HepG2 (cell line): ENCODE results near the gene TARM1. TPM values are rescaled to one million over a fixed set of nuclear protein-coding genes. Genes with fewer than 3 reads are reported as not detected.
A peak's percentile ranks its signal among the peaks of the same experiment; 100 is the strongest.

Experiments
- DPF2 ChIP-seq: sonication (generic); formaldehyde crosslinking; IDR thresholded peaks from 2 replicates; pipeline ENCODE4 v1.4.0; 2020; ENCODE audit warnings: mild to moderate bottlenecking, low read depth, missing genetic modification reagents, borderline replicate concordance
- FOXJ3 ChIP-seq: sonication (generic); formaldehyde crosslinking; IDR thresholded peaks from 2 replicates; pipeline ENCODE4 v1.4.0; 2020; ENCODE audit warnings: missing genetic modification reagents, mild to moderate bottlenecking, borderline replicate concordance
- KDM6A ChIP-seq: IDR thresholded peaks from 2 replicates; pipeline ENCODE4 v1.6.1; 2016; ENCODE audit warnings: low read depth
- MAFF ChIP-seq: IDR thresholded peaks from 2 replicates; pipeline ENCODE4 v1.6.1; 2011; ENCODE audit warnings: low read depth, low read length, improper control_type of control experiment
- MIXL1 ChIP-seq: IDR thresholded peaks from 2 replicates; pipeline ENCODE4 v1.6.1; 2016
- PCBP2 ChIP-seq: fragments of 200-400 bp; formaldehyde crosslinking; optimal IDR thresholded peaks from 2 replicates; pipeline ENCODE3; 2018; ENCODE audit warnings: low read length, low read depth; ENCODE audit not compliant: poor library complexity, severe bottlenecking
- POLR2AphosphoS2 ChIP-seq: IDR thresholded peaks from 2 replicates; pipeline ENCODE4 v1.6.1; 2011; ENCODE audit warnings: low read depth, low read length, improper control_type of control experiment
- RFX3 ChIP-seq: IDR thresholded peaks from 2 replicates; pipeline ENCODE4 v1.6.1; 2016; ENCODE audit warnings: missing biosample characterization, missing genetic modification reagents
- SIX1 ChIP-seq: sonication (generic); formaldehyde crosslinking; IDR thresholded peaks from 2 replicates; pipeline ENCODE4 v1.4.0; 2020; ENCODE audit warnings: missing genetic modification reagents, borderline replicate concordance
- SMAD3 ChIP-seq: sonication (generic); formaldehyde crosslinking; IDR thresholded peaks from 2 replicates; pipeline ENCODE4 v1.4.0; 2020; ENCODE audit warnings: missing genetic modification reagents
- SMAD9 ChIP-seq: sonication (generic); formaldehyde crosslinking; IDR thresholded peaks from 2 replicates; pipeline ENCODE4 v1.5.1; 2020; ENCODE audit warnings: mild to moderate bottlenecking, missing genetic modification reagents
- ZBTB3 ChIP-seq: sonication (generic); formaldehyde crosslinking; IDR thresholded peaks from 2 replicates; pipeline ENCODE4 v1.4.0; 2020; ENCODE audit warnings: low read depth, mild to moderate bottlenecking, moderate library complexity, missing genetic modification reagents, borderline replicate concordance
- ZMYM2 ChIP-seq: sonication (generic); formaldehyde crosslinking; IDR thresholded peaks from 2 replicates; pipeline ENCODE4 v1.8.0; 2022; ENCODE audit warnings: mild to moderate bottlenecking, missing genetic modification reagents
- ZNF17 ChIP-seq: sonication (generic); formaldehyde crosslinking; IDR thresholded peaks from 2 replicates; pipeline ENCODE4 v1.5.0; 2020; ENCODE audit warnings: mild to moderate bottlenecking, missing genetic modification reagents
- ZNF260 ChIP-seq: sonication (generic); formaldehyde crosslinking; IDR thresholded peaks from 2 replicates; pipeline ENCODE4 v1.4.0; 2020; ENCODE audit warnings: missing genetic modification reagents, low read depth, mild to moderate bottlenecking, borderline replicate concordance
- ZNF281 ChIP-seq: sonication (generic); formaldehyde crosslinking; IDR thresholded peaks from 2 replicates; pipeline ENCODE4 v1.4.0; 2020; ENCODE audit warnings: missing genetic modification reagents, borderline replicate concordance
- ZNF362 ChIP-seq: sonication (generic); formaldehyde crosslinking; IDR thresholded peaks from 2 replicates; pipeline ENCODE4 v1.4.0; 2020; ENCODE audit warnings: missing genetic modification reagents, mild to moderate bottlenecking, borderline replicate concordance
- ZNF430 ChIP-seq: sonication (generic); formaldehyde crosslinking; IDR thresholded peaks from 2 replicates; pipeline ENCODE4 v1.9.0; 2021; ENCODE audit warnings: mild to moderate bottlenecking, missing genetic modification reagents
- ZNF562 ChIP-seq: sonication (generic); formaldehyde crosslinking; IDR thresholded peaks from 2 replicates; pipeline ENCODE4 v1.8.0; 2022; ENCODE audit warnings: missing genetic modification reagents, borderline replicate concordance
- ZNF75D ChIP-seq: sonication (generic); formaldehyde crosslinking; IDR thresholded peaks from 2 replicates; pipeline ENCODE4 v1.8.1; 2023; ENCODE audit warnings: missing genetic modification reagents, mild to moderate bottlenecking, borderline replicate concordance
- ZNF768 ChIP-seq: sonication (generic); formaldehyde crosslinking; IDR thresholded peaks from 2 replicates; pipeline ENCODE4 v1.4.0; 2020; ENCODE audit warnings: missing genetic modification reagents
- polyA plus RNA-seq, 8 experiments: library from polyadenylated mRNA; depleted of rRNA in 3 of 8; stranded (reverse) in 7 of 8; unstranded in 1 of 8; fragments of >200 nt; fragmentation: Illumina TruSeq in 4 of 8; extraction: Trizol in 4 of 8; gene quantifications; 2 replicates each; pipeline versions ENCODE4 v1.2.1 to v1.2.3, GENCODE V29; 2011 to 2016; ENCODE audit warnings: low read depth in 4 of 8, missing spikeins in 1 of 8, mixed read lengths in 1 of 8; ENCODE audit not compliant: insufficient read depth in 1 of 8
- total RNA-seq, 5 experiments: library from RNA; depleted of rRNA; stranded (reverse); fragments of >200 nt; fragmentation: Illumina TruSeq; extraction: Trizol; gene quantifications; 2 replicates each; pipeline ENCODE4 v1.2.3, GENCODE V29; 2016; ENCODE audit warnings: low read depth in 1 of 5
- TF ChIP-seq, protein P1 (sequence below): sonication (generic); formaldehyde crosslinking; conservative IDR thresholded peaks from 2 replicates; pipeline ENCODE4 v1.8.0; 2022; ENCODE audit warnings: missing genetic modification reagents
- TF ChIP-seq, protein P2 (sequence below): sonication (generic); formaldehyde crosslinking; IDR thresholded peaks from 2 replicates; pipeline ENCODE4 v1.8.0; 2022; ENCODE audit warnings: missing genetic modification reagents, mild to moderate bottlenecking, moderate library complexity, borderline replicate concordance

TARM1 gene
- total and polyA plus RNA-seq, 2 of the 13 experiments (the other 11 are each of a cell fraction or from before 2014, with no cell fraction given): not detected

DNA sequence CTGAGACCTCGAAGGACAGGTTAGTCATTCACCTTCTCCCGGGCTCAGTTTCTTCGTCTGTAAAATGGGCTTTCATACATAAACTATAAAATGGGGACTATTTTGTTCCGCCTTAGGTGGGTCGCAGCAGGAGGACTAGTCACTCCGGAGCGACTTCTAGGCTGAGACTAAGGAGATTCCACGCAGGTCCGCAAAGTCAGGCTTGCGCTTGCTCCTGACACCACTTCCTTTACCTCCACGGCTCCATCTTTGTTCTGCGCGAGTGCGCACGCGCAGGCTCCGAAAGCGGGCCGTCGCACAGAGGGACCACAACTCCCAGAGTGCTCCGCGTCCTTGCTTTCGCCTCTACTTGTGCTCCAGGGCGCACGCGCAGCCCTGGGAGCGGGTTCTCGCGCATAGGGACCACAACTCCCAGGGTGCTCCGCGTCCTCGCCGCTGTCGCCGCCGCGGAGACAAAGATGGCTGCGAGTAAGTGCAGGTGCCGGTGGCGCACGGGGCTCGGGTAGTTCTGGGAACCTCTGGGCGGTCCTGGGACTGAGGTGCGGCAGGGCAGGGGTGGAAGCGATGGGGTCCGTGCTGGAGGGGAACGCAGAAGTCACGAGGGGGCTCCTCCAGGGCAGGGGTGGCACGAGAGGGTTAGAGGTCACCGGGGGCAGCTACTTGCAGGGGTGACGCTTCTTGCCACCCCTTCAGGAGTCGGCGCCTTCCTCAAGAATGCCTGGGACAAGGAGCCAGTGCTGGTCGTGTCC is 21.4 kb upstream of the TARM1 start, which contains the start of gene NDUFA3 (continued):
- TF ChIP-seq ZNF362 (CRISPR knock-in tag): no peak
- no peak for TF ChIP-seq ZNF17
- no peak for TF ChIP-seq DPF2 (CRISPR knock-in tag)
- TF ChIP-seq ZNF768: peak; percentile 52; the same call in 1 of the 2 replicates
- no peak for TF ChIP-seq PCBP2
- TF ChIP-seq RFX3 (CRISPR knock-in tag): no peak
- TF ChIP-seq, protein P1, sequence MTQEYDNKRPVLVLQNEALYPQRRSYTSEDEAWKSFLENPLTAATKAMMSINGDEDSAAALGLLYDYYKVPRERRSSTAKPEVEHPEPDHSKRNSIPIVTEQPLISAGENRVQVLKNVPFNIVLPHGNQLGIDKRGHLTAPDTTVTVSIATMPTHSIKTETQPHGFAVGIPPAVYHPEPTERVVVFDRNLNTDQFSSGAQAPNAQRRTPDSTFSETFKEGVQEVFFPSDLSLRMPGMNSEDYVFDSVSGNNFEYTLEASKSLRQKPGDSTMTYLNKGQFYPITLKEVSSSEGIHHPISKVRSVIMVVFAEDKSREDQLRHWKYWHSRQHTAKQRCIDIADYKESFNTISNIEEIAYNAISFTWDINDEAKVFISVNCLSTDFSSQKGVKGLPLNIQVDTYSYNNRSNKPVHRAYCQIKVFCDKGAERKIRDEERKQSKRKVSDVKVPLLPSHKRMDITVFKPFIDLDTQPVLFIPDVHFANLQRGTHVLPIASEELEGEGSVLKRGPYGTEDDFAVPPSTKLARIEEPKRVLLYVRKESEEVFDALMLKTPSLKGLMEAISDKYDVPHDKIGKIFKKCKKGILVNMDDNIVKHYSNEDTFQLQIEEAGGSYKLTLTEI: no peak
- no peak for TF ChIP-seq ZNF281 (CRISPR knock-in tag)
- TF ChIP-seq KDM6A (CRISPR knock-in tag): no peak
- peak; percentile 65; the same call in 1 of the 2 replicates for TF ChIP-seq ZBTB3
- no peak for TF ChIP-seq FOXJ3 (CRISPR knock-in tag)
- TF ChIP-seq SMAD3 (CRISPR knock-in tag): no peak; the same call in 1 of the 2 replicates
- TF ChIP-seq ZNF260 (CRISPR knock-in tag): no peak
- 0 out of 2 replicates have a peak, but pooled peaks have one; percentile 44 for TF ChIP-seq ZNF430 (CRISPR knock-in tag)
- TF ChIP-seq ZNF562 (CRISPR knock-in tag): no peak
- TF ChIP-seq SMAD9 (CRISPR knock-in tag): no peak
- no peak for TF ChIP-seq ZNF75D (CRISPR knock-in tag)
- TF ChIP-seq ZMYM2 (CRISPR knock-in tag): no peak
- no peak for TF ChIP-seq SIX1 (CRISPR knock-in tag)
- TF ChIP-seq MAFF: no peak
- TF ChIP-seq POLR2AphosphoS2: no peak
- TF ChIP-seq, protein P2, sequence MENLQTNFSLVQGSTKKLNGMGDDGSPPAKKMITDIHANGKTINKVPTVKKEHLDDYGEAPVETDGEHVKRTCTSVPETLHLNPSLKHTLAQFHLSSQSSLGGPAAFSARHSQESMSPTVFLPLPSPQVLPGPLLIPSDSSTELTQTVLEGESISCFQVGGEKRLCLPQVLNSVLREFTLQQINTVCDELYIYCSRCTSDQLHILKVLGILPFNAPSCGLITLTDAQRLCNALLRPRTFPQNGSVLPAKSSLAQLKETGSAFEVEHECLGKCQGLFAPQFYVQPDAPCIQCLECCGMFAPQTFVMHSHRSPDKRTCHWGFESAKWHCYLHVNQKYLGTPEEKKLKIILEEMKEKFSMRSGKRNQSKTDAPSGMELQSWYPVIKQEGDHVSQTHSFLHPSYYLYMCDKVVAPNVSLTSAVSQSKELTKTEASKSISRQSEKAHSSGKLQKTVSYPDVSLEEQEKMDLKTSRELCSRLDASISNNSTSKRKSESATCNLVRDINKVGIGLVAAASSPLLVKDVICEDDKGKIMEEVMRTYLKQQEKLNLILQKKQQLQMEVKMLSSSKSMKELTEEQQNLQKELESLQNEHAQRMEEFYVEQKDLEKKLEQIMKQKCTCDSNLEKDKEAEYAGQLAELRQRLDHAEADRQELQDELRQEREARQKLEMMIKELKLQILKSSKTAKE (CRISPR knock-in tag): no peak
- TF ChIP-seq MIXL1 (CRISPR knock-in tag): no peak
